GM18505 (cell line): ENCODE measurements around the gene DNAH17.
"Not testable (repeated sequence)": the region's sequence is repeated elsewhere in the genome, so short reads cannot be mapped to it uniquely, and the experiment has no call there.

Source experiments
- ATAC-seq: cut with Tn5 transposase; IDR thresholded peaks from one replicate; pipeline ENCODE4 v1.9.1; 2021; ENCODE audit not compliant: unreplicated experiment
- POLR2A ChIP-seq: IDR thresholded peaks from 4 replicates; pipeline ENCODE4 v1.6.1; 2011; ENCODE audit warnings: borderline replicate concordance; ENCODE audit not compliant: insufficient read depth, insufficient read length; ENCODE audit errors: extremely low read depth

The DNAH17 gene

GRCh38 chr17:78473951-78474613, 103.1 kb downstream of the DNAH17 start:
- no peak for TF ChIP-seq POLR2A
- ATAC-seq: no peak

- no peak for ATAC-seq
- no peak for TF ChIP-seq POLR2A
Measured at GRCh38 chr17:78472035-78472905, 104.9 kb downstream of the DNAH17 start.

GRCh38 chr17:78471635-78472034, 105.6 kb downstream of the DNAH17 start:
- no peak for TF ChIP-seq POLR2A
- ATAC-seq: no peak

GRCh38 chr17:78469443-78469842, 107.8 kb downstream of the DNAH17 start:
- ATAC-seq: no peak
- no peak for TF ChIP-seq POLR2A

DNA sequence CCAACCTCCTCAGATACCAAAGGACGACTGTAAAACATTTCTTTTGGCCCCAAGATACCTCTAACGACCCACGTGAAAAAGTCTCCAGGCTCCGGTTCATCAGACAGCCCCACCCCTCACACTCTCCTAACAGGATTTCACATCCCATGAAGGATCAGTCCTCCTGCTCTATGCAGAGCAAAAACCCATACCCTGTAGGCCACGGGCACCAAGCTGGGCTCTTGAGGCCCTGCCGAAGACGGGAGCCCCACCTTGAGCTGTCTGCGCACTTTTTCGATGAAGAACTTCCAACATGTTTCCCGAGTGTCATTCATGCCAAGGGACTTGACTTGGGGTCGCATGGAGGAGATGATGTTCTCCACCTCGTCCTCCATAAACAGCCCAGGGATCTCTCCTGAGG, 108.8 kb downstream of the DNAH17 start:
- TF ChIP-seq POLR2A: no peak
- ATAC-seq: no peak

- no peak for ATAC-seq
- no peak for TF ChIP-seq POLR2A
Measured at GRCh38 chr17:78466786-78467715, 110.1 kb downstream of the DNAH17 start.

- not testable (repeated sequence) for ATAC-seq
Measured at GRCh38 chr17:78466109-78466785, 110.9 kb downstream of the DNAH17 start.

GRCh38 chr17:78462148-78462547, 115.0 kb downstream of the DNAH17 start:
- TF ChIP-seq POLR2A: no peak
- no peak for ATAC-seq

DNA sequence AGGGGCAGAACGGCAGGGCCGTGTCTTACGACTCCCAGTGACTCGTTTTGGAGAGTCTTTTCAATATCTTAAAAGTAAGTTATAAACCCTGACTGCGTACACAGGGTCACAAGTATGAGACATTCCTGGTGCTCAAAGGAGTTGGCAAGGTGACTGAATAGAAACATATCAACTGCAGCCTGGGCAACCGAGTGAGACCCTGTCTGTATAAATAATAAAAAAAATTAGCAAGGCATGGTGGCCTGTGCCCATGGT, 115.5 kb downstream of the DNAH17 start:
- no peak for TF ChIP-seq POLR2A
- no peak for ATAC-seq

DNA sequence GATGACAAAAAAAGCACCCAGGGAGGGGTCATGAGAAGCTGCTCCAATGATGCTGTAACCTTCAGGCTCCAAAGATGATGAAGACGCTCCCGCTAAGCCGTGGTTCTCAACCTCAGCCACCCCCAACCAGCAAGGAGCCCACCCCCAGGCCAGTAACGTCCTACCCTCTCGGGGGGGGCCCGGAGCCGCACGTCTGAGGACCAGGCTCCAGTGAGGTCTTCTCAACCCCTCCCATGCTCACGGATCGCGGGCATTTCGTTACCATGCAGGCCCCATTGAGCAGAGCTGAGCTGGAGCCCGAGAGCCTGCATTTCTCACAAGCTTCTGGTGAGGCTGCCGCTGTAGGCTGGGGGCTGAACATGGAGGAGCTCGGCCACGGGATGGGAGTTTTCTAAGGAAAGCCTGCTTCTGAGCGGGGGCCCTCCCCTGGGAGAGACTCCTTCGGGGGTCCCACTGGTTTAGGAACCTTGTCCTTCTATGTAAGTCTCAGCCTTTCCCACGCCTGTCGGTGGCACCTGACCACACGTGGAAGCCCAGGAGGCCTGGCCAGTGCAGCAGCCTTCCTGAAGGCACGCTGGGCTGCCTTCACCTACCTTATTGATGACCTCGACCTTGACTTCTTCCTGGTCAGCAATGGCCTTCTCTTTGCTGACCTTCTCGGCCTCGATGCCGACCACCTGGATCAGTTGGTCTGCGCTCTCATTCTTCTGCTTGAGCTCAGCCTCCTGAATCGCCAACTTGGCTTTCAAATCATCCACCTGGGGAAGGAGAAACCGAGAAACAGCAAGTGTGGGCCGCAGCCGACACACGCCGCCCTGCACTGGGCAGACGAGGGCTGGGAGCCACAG, 116.0 kb downstream of the DNAH17 start:
- ATAC-seq: no peak
- TF ChIP-seq POLR2A: no peak

DNA sequence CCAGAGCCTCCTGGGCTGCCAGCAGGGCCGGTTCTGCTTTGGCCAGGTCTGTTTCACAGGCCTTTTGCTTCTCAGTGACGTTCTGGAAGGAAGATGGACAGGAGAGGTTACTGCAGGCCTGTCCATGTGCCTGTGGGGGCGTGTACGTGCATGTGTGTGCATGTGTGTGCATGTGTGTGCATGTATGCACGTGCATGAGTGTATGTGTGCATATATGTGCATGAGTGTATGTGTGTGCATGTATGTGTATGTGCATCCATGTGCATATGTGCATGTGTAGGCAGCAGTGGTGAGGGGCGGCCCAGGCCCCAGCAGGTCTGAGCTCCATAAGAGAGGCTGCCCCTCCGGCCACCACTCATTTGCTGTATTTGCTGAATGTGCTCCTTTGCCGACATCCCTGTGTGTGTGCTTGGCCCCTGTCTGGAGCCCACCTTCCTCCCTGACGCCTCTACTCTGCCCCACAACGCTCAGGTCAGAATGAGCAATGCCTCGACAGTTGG, 117.0 kb downstream of the DNAH17 start:
- TF ChIP-seq POLR2A: no peak
- no peak for ATAC-seq

GRCh38 chr17:78459696-78460095, 117.5 kb downstream of the DNAH17 start:
- TF ChIP-seq POLR2A: no peak
- no peak for ATAC-seq

DNA sequence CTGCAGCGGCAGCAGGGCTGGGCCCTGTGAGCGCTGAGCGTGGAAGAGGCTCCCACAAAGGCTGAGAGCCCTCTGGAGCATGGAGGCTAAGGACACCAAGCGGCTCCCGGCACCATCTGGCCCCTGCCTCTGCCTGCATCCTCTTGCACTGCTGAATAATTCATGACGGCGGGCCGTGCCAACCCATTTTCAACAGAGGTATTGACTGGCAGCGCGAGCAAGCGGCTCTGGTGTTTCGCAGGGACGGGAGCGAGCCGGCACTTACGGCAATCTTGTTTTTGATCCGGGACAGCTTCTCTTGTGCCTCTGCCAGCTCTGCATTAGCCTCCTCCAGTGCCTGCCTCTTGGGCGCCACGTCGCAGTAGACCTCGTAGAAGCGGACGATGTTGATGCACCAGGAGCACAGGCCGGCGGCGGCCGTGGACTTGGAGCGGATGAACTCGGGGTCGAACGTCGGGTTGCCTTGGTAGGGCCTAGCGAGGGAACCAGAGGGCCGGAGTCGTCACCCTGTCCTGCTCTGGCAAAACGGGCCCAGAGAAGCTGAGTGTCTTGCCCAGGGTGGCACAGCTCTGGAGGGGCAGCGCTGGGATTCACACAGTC, 118.4 kb downstream of the DNAH17 start:
- no peak for TF ChIP-seq POLR2A
- no peak for ATAC-seq
